GM21515 (cell line): ENCODE measurements around the gene RPS29.

Source experiments
- ATAC-seq: cut with Tn5 transposase; IDR thresholded peaks from one replicate; pipeline ENCODE4 v1.9.1; 2021; ENCODE audit not compliant: unreplicated experiment

RPS29 gene

DNA sequence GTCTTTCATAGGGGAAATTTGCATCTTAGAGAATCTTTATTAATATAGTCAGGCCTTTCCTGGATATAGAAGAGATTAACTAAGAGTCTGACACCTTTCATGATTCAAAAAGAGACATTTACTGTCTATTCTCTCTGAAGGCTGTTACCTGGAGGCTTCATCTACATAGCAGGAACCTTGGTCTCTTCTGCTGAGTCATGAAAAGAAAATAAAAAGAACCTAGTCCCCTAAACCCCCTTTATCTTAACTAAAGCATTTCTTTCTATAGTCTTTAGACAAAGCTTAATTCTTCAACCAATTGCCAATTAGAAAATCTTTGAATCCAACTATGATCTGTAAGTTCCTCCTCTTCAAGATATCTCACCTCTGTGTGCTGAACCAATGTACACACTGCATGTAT is 33.1 kb downstream of the RPS29 start:
- no peak for ATAC-seq

DNA sequence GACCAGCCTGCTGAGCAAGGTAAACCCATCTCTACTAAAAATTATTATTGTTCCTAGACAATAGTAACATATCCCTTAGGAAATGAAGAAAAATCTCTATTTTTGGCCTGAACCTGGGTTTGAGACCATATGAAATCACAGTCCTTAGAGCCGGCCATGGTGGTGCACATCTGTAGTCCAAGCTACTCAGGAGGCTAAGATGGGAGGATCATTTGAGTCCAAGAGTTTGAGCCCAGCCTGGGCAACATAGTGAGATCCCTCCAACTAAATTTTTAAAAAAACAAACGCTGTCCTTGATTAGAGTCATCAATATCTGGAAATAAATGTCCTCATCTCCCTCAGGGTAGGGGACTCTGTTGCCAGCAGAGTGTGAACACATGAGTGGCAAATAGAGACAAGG is 34.6 kb downstream of the RPS29 start:
- no peak for ATAC-seq

DNA sequence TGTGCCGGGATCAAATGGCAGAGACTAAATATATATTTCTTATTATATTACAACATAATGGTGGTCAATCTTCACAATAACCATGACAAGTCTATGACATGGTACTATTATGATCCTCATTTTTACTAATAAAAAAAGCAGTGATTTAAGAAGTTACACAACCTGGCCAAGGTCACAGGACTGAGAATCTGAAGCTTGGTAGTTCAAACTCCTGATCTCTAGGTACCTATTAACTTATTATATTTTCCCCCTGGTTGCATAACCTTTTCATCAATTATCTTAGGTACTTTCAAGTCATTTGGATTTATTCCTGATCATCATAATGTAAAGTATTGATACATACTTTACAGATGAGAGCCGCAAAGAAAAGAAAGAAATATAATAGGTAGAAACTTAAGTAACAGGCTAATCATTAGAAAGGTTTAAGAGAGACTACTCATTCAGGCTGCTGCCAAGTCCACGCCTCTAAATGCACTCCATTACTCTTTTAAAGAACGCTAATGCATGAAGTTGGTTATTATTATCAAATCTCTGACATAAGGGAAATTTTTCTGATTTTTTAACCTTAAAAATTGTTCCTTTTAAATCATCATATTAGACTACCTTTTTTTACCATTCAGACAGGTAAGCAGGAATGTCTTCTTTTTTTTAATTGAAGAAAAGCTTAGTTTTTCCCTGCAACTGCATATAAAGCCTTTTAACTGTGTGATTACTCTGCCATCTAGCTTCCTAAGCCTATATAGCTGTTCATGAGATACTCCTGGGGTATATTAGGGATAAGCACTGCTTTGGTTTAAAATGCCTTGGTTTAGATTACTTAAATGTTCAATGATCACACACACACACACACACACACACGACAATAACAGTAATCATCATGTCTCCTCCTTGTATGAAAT is 35.6 kb downstream of the RPS29 start:
- ATAC-seq, result no peak

DNA sequence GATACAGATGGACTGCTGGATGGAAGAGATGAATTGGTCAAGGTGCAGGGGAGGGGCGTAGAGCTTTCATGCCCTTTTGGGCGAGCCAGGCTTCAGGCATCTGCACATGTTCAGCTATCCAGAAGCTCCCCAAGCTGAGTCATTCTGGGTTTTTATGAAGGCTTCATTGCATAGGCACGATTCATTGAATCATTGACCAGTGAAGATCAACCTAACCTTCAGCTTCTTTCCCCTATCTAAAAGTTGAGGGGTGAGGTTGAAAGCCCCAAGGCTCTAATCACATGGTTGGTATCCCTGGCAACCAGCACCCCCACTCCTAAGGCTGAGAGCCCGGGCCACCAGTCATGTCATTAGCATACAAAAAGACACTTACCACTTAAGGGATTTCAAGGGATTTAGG is 36.3 kb downstream of the RPS29 start:
- ATAC-seq, result no peak

DNA sequence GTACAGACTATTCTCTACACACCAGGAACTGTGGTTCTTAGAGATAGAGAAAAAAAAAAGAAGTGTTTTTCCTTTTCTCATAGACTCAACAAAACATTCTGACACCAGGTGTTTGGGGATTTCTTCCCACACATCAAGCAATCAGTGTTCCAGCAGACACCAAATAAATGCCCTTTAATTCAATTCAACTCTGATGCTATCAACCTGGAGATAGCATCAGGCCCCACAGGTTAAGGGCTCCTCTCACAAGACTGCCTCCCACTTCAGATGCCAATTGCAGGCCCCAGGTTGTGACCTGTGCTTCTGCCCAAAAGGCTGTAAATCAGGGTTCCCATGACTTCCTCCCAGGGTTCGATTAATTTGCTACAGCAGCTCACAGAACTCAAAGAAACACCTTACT is 36.7 kb downstream of the RPS29 start:
- no peak for ATAC-seq

DNA sequence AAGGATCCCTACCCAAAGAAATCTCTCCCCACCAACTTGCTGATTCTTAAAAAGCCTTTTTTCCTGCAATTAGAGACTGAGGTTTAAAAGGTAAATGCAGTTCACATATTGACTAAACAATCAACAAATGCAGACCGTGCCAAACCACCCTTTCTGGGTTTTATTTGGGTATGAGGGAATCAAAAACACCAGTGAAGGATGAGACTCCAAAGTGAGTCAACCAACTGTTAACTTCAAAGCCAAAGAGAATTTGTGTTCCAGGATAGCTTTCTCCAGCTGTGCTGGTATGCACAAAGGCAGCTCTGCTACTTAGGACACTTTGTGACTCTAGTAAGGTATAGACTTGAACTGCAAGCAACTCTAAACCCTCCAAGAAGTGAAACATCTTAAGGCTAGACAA is 39.4 kb downstream of the RPS29 start:
- no peak for ATAC-seq

DNA sequence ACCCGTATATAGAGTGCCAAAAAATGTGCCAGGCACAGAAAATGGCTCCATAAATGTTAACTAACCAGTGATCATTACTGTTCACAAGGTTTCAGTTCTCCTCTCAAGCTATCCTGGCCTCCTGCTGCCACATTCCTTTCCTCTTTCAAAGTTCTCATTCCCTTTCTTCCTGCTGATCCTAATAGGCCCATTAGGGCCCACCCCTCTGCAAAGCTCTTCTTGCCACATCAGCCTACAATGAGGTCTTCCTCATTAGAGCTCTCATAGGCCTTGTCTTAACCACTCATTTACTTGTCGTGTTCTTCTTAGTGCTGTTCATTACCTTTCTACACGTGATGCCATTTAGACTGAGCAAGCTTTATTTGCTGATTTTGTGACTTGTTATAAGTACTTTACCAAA is 40.5 kb downstream of the RPS29 start:
- no peak for ATAC-seq

DNA sequence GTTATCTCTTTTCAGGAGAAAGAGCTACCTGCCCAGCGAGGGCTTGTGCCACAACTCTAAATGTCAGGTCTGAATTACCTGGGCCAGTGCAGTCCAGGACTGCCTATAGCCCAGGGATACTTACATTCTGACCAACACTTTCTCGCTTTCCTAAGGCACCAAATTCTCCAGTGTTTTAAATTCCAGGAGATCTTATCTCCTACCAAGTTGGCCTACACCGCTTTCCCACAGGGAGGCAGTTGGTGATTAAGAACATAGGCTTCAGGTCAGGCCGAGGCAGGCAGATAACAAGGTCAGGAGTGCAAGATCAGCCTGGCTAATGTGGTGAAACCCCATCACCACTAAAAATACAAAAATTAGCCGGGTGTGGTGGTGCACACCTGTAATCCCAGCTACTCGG is 41.1 kb downstream of the RPS29 start:
- ATAC-seq, result no peak

DNA sequence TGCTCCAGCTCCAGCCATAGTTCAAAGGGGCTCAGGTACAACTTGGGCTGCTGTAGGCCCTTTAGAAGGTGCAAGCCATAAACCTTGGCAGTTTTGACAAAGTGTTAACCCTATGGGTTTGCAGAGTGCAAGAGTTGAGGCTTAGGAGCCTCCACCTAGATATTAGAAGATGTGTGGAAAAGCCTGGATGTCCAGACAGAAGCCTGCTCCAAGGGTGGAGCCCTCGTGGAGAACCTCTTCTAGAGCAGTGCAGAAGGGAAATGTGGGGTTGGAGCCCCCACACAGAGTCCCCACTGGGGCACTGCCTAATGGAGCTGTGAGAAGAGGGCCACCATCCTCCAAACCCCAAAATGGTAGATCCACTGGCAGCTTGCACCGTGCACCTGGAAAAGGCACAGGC is 45.1 kb downstream of the RPS29 start:
- ATAC-seq, result no peak

DNA sequence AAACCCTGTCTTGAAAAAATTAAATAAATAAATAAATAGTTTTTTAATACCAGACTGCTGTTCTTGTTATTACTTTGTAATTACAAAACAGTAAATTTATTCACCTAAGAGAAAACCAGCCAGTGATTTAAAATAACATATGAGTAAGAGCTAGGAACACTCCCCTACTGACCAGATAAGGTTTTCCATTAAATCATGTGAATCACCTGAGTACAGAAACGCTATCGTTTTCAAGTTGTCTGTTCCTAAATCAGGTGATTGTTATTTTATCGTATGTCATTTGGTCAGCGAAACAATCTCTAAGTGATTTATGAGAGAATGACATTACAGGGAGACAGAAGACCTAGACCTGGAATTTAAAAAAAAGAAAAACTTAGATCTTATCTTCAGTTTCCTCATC is 47.3 kb downstream of the RPS29 start:
- no peak for ATAC-seq
